Activated T-cell treated with anti-CD3 and anti-CD28 coated beads for 48 hours (primary cell): Measurements from ENCODE around the gene RABGGTA.

Experiments
- DNase-seq: peaks from one replicate; pipeline ENCODE4 v3.0.0-alpha.2; 2020; ENCODE audit warnings: low read depth

Gene RABGGTA, protein sequence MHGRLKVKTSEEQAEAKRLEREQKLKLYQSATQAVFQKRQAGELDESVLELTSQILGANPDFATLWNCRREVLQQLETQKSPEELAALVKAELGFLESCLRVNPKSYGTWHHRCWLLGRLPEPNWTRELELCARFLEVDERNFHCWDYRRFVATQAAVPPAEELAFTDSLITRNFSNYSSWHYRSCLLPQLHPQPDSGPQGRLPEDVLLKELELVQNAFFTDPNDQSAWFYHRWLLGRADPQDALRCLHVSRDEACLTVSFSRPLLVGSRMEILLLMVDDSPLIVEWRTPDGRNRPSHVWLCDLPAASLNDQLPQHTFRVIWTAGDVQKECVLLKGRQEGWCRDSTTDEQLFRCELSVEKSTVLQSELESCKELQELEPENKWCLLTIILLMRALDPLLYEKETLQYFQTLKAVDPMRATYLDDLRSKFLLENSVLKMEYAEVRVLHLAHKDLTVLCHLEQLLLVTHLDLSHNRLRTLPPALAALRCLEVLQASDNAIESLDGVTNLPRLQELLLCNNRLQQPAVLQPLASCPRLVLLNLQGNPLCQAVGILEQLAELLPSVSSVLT

DNA sequence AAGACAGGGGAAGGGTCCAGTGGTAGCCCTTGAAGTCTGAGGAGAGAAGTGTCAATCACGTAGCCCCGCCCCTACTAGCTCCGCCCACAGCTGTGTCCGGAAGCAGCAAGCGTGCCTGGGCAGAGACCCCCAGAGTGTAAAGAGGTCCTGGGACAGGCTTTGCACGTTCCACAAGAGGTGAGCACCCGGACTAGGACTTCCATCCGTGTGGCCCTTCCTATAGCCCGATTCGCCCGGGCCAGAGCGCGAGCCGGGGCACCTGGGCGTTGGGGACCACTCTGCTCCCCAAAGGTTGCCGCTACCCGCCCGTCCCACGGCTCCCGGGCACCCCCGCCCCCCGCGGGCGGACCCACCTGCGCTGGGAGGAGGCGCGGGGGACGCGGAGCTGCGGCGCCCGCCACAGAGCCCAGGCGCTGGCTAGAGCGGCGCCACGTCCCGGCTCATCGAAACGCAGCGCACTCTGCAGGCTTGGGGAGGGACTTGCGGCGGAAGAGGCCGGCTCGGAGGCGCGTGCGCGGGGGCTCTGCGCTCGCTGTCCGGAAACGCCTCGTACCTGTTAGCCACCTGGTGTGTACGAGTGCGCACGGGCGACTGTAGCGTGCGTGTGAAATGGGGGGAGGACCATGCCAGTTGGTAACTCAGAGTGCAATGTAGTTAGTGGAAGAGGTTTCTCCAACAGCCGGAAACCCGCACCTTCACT lies at the start of gene RABGGTA:
TSS of gene RABGGTA (minus strand) at position 464 of the 700 bp plus-strand sequence. CDS start 482 bp downstream, outside the sequence.
- DNase-seq = peak; percentile 85

- no peak for DNase-seq
Measured at GRCh38 chr14:24317141-24317928, 45.9 kb upstream of the RABGGTA start.

GRCh38 chr14:24316597-24316950 lies 45.2 kb upstream of the RABGGTA start:
- no peak for DNase-seq

GRCh38 chr14:24315807-24316596 lies 44.6 kb upstream of the RABGGTA start:
- DNase-seq = no peak

DNA sequence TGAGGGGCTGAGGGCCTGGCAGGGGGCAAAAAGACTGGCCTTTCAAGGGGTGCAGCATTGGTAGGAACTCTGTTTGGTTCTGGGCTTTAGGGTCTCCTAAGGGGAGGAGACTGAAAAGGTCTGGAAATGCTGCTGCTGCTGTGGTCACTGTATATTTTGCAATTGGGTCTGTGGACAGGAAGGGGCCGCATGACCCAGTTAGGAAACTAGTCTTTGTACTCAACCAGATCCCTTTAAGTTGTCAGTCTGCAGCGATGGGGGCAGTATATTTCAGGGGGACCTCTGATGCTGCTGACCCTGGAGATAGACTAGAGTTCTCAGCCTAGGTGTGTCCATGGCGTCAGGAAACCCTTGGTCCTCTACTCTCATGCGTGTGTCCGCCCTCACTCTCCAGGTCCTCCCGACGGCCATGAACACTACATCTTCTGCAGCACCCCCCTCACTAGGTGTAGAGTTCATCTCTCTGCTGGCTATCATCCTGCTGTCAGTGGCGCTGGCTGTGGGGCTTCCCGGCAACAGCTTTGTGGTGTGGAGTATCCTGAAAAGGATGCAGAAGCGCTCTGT lies 43.9 kb upstream of the RABGGTA start:
- no peak for DNase-seq

- no peak for DNase-seq
Measured at GRCh38 chr14:24314377-24315193, 43.2 kb upstream of the RABGGTA start.

DNA sequence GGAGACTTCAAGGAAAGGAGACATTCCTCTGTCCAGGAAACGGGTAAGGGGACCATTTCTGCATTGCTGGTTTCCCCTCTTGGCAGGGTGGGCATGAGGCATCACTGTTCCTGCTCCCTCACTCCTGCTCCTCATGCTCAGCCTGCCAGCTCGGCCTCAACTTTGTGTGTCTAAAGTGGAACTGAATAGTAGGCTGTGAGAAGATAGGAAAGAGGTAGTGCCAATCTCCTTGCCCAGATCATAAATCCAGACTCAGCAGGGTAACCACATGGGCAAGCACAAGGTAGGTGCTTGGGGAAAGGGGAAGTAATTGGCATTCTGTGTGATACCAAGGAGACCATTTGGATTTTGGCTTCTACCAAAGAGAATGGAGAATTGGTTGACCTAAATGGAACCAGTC lies 42.5 kb upstream of the RABGGTA start:
- no peak for DNase-seq

DNA sequence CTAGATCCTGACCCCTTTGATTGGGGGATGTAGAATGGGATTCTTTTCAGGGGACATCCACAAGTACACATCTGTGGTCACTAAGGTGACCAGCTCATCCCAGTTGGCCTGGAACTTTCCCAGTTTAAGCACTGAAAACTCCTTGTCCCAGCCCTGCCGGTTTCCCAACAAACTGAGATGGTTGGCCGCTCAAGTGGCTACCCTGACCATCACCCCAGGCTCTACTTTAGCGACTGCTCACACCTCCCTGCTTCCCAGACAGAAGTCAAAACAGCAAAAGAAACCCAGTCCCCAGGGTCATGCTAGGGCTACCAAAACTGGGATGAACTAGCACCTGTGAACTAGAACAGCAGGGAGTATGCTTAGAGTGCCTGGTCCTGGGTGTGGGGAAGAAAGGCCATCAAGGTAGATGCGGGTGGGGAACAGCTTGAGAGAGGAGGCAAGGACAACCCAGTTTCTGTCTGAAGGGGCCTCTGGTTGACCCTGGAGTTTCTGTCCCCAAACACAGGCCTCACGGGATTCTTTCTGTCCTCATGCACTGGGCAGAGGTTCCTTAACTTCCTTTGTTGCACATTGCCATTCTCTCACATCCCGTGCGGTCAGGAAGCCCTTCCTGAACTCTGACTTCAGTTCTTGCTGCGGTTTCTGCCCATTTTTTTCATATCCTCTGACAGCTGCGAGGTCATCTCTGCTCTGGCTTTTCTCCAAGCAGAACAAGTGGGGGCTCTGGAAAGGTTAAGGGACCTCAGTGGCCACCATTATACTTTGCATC lies 41.5 kb upstream of the RABGGTA start:
- DNase-seq = no peak

DNA sequence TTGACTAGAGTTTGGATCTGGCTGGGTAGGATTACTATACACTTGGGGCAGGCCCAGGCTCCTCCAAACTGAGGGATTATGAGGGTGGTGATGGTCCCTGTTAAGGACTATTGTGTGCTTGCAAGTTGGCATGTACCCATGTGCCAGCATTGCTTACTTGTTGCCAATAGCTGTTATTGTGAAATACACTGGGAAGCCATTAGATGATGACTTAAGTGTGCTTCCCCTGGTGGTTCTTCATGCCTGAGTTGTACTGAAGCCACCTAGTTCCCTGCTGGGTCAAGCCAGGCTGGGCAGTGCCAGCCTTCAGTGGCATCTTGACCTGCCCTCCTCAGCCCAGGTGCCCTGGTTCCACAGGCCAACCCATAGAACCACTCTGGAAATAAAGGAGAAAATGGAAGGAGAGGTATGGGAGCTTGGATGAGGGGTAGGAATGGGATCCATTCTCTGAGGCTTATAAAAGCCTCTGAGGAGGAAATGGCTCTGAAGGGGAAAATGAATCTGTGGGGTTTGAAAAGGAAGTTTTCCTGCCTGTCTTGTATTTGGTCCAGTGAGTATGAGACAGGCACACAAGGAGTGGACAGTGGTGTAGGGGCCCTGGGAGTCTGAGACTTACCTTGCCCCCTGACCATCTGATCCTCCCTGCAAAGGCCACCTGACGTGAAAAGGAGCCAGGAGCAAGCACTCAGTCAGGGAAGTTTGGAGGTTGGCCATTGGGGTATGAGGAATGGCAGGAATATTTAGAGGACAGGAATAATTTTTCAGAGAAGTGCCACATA lies 40.6 kb upstream of the RABGGTA start:
- no peak for DNase-seq

GRCh38 chr14:24310646-24311604 lies 39.5 kb upstream of the RABGGTA start, which contains the start of gene LTB4R:
Gene LTB4R, plus strand, starts transcription at chr14:24311502. Its CDS starts 4,150 bp downstream, at chr14:24315652.
- DNase-seq = peak; percentile 57

- DNase-seq = no peak
Measured at GRCh38 chr14:24310265-24310645, 38.9 kb upstream of the RABGGTA start.

DNA sequence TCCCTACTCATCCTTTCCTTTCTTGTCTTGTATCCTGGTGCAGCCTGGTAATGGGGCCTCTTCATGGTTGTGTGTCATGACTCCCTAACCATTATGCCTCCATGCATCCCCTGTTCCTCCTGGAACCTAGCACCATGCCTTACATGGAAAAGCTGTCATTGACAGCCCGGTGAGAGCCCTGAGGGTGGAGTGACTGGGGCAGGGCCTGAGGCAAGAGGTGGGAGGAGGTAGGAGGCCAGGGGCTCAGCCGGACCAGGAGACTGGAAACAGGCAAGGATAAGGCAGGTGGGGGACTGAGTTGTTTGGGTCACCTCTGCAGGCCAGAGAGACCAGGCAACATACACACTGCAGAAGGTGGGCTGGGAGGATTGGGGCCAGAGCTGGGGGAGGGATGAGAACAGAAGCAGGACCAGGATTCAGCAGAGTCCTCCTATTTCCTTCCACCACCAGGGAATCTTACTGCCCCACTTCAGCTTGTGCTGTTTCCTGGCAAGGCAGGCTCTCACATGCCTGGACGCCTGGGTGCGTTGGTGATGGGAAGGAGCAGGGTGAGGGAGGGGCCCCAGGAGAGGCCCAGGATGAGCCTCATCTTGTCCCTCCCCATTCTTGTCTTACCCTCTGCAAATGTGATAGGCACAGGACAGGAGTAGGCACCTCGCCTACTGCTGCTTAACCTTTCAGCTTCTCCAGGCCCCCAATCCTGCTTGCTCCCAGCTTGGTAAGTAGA lies 38.3 kb upstream of the RABGGTA start, which contains the start of gene LTB4R2:
TSS of gene LTB4R2 (plus strand) at position 603 of the 727 bp plus-strand sequence. CDS start 525 bp downstream, outside the sequence.
- no peak for DNase-seq

GRCh38 chr14:24308342-24309124 lies 37.1 kb upstream of the RABGGTA start:
- DNase-seq = no peak

- peak; percentile 37 for DNase-seq
Measured at GRCh38 chr14:24307575-24308341, 36.4 kb upstream of the RABGGTA start, which contains the start of gene CIDEB. Gene CIDEB, minus strand, starts transcription at chr14:24307977. Its CDS starts 119 bp downstream, at chr14:24307858.

GRCh38 chr14:24307156-24307574 lies 35.8 kb upstream of the RABGGTA start:
- DNase-seq = no peak
